Right atrium auricular region (tissue), 2 donors: ENCODE results near the gene ANKMY2. TPM values are rescaled to one million over a fixed set of nuclear protein-coding genes. Genes with fewer than 3 reads are reported as not detected.
A peak's percentile ranks its signal among the peaks of the same experiment; 100 is the strongest.

ENCODE experiments used
- DNase-seq: peaks from one replicate; pipeline ENCODE4 v3.0.0-alpha.2; 2019; ENCODE audit warnings: low spot score
- H3K27ac ChIP-seq, 2 donors: fragments of 200-600 bp; sonication (generic); 1 replicate in 1 of 2; 2 replicates in 1 of 2; pipeline ENCODE4 v1.5.1; 2016 to 2019
- H3K27me3 ChIP-seq, 2 donors: fragments of 200-600 bp; sonication (generic); one replicate each; pipeline versions ENCODE4 v1.5.1 to v1.6.0; 2017 to 2019
- H3K36me3 ChIP-seq: fragments of 200-600 bp; sonication (generic); one replicate; pipeline ENCODE4 v1.5.1; 2016
- H3K4me1 ChIP-seq, 2 donors: fragments of 200-600 bp; sonication (generic); one replicate each; pipeline versions ENCODE4 v1.5.1 to v1.6.0; 2017 to 2019
- H3K4me3 ChIP-seq, 2 donors: fragments of 200-600 bp; sonication (generic); 1 replicate in 1 of 2; 2 replicates in 1 of 2; pipeline ENCODE4 v1.5.1; 2017 to 2019; ENCODE audit warnings: mild to moderate bottlenecking in 1 of 2, moderate library complexity in 1 of 2
- H3K9me3 ChIP-seq, 2 donors: fragments of 200-600 bp; sonication (generic); one replicate each; pipeline ENCODE4 v1.5.1; 2019
- total RNA-seq, 2 donors: library from RNA; depleted of rRNA; stranded (reverse); fragments of >200 nt; gene quantifications; one replicate each; pipeline ENCODE4 v1.1.0, GENCODE V29; 2016
- TF ChIP-seq, protein P1 (sequence below), 2 donors: fragments of 200-600 bp; sonication (generic); IDR thresholded peaks; one replicate each; pipeline ENCODE4 v1.5.1; 2019; ENCODE audit warnings: antibody characterized with exemption in 2 of 2

ANKMY2 gene
- total RNA-seq, 2 donors from 2014 or later, result 20.8 to 33.7 TPM

DNA sequence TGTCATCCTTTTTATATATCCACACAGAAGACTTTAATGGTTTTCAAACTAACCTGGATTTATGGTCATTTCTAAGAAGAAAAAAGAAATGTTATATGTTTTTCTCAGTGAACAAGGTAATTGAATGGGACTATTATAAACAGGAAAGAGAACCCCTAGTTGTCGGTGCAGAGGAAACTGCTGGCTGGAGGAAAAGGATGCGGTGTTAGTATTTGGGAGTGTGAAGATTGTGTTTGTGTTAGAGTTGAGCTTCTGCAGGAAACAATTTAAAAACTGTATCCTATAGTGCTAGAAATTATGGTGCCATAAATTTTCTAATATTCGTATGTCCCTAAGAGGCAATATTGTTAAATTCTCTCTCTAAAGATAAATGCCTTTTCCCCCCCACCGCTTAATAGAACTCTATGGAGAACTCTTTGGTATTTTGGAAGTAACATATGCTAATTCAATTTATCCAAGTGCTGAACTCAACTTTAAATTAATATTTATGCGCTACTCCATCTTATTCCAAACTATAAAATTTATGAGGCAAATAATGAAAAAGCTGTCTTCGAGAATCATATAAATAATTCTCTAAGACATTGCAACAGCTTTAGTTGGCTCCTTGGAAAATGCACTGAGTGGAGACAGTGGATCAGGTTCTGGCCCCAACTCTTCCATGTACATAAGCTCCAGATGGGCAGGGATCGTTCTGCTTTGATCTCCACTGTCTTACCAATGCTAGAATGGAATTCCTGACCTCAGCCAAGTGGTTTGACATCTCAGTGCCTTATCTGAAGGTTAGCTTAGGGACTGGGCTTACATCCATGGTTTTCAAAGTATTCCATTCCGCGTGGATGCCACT is 6.1 kb upstream of the ANKMY2 start:
- Histone ChIP-seq H3K27me3 (no peaks in the 10 kb centered on the region), H3K36me3 (no peaks in the 10 kb centered on the region), H3K9me3 (no peaks in the 10 kb centered on the region), H3K27ac (peak overlapping the region; percentile 50 to 61), H3K4me1 (peaks cover 0 to 58% of the 10 kb centered on the region in 2 donors), H3K4me3 (no peak overlapping the region)
- DNase-seq, result no peak
- TF ChIP-seq, protein P1, sequence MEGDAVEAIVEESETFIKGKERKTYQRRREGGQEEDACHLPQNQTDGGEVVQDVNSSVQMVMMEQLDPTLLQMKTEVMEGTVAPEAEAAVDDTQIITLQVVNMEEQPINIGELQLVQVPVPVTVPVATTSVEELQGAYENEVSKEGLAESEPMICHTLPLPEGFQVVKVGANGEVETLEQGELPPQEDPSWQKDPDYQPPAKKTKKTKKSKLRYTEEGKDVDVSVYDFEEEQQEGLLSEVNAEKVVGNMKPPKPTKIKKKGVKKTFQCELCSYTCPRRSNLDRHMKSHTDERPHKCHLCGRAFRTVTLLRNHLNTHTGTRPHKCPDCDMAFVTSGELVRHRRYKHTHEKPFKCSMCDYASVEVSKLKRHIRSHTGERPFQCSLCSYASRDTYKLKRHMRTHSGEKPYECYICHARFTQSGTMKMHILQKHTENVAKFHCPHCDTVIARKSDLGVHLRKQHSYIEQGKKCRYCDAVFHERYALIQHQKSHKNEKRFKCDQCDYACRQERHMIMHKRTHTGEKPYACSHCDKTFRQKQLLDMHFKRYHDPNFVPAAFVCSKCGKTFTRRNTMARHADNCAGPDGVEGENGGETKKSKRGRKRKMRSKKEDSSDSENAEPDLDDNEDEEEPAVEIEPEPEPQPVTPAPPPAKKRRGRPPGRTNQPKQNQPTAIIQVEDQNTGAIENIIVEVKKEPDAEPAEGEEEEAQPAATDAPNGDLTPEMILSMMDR (IDR thresholded peaks at IDR 0.05), result no peak

DNA sequence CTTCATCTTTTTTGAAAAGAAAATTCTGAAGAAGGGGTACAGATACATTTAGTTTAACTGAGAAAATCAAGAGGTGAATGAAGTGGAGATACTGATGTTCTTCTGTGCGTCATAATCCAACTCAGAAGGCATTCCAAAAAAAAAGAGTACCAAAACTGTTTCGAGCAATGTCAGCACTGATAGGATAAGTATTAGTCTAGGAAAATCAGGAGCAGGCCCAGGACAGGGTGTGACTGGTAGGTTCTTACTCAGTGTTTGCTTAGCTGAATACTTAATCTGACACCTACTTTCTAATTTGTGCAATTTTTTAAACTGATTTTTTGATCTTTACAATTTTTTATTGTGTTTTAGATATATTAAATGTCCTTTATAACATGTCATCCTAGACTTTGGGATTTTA is 4.7 kb upstream of the ANKMY2 start:
- peak overlapping the region in 1 of 2 donors; percentile 61 for H3K27ac ChIP-seq
- peaks cover 0 to 54% of the 10 kb centered on the region in 2 donors for H3K4me1 ChIP-seq

DNA sequence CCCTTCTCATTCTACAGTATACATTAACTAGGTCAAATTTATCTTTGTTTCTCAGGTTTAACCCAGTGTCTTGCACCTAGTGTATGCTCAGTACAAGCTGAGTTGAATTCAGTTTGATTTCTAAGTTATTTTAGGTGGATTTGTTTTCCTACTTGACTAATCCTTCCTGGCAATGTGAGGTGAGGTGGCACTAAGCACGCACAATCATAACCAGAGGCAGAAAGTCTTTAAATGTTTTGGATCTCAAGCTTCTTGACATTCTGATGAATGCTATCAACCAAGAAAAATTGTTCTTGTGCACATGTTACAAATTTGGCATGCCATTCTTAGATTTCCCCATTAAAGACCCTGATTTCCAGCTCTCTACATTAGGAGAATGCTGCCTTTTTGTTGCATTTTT is 3.6 kb upstream of the ANKMY2 start:
- H3K36me3 ChIP-seq, result no peaks in the 10 kb centered on the region
- no peak for DNase-seq
- TF ChIP-seq, protein P1 (IDR thresholded peaks at IDR 0.05), result no peak
- H3K4me1 ChIP-seq, result peaks cover 0 to 58% of the 10 kb centered on the region in 2 donors
- H3K4me3 ChIP-seq, result no peak overlapping the region
- H3K27ac ChIP-seq, result peak overlapping the region; percentile 27 to 53
- H3K9me3 ChIP-seq, result no peaks in the 10 kb centered on the region
- no peaks in the 10 kb centered on the region for H3K27me3 ChIP-seq

More for the DNA sequence above, 4.7 kb upstream of the ANKMY2 start:
- Histone ChIP-seq H3K4me3 (no peak overlapping the region), H3K36me3 (no peaks in the 10 kb centered on the region), H3K9me3 (no peaks in the 10 kb centered on the region), H3K27me3 (no peaks in the 10 kb centered on the region)
- DNase-seq, result no peak
- TF ChIP-seq, protein P1 (IDR thresholded peaks at IDR 0.05), result no peak

DNA sequence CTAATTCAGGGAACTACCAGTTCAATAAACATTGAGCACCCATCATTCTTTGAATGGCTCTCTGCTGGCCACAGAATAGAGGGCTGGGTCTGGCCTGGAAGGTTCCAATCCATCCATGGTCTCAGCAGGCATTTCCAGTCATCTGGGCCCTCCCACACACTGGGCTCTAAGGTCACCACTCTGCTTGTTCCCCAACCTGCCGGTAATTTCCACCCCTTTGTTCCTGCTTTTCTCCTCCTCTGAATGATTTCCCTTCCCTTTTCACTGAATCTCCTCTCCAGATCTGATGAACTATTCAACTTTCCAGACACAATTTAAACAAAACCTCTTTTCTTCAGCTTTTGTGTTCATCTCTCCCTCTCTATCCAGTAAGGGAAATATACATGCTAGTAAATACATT is 3.0 kb upstream of the ANKMY2 start:
- peaks cover 0 to 65% of the 10 kb centered on the region in 2 donors for H3K4me1 ChIP-seq
- DNase-seq, result no peak

DNA sequence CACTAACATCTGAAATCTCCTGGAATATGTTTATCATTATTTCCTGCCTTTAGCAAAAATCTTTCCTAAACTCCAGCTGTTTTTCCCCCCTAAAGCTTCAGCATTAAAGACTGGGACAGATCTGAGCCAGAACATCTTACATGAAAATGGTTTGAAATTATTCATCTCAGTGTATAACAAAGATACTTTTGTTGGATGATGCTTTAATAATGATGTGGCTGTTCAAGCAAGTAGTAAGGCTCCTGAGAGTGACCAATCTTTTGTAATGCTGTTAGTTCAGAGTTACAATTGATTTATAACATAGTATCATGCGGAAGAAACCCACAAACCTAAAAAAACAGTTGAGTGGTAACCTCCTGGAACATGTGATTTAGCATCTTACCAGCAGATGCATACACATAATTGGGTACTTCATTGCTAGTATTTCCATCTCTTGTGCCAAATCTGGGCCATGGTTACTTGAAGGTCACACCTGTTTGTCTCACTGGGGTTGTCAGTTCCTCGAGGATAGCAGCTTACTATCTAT is 1.9 kb upstream of the ANKMY2 start:
- no peaks in the 10 kb centered on the region for H3K27me3 ChIP-seq
- H3K27ac ChIP-seq, result peak overlapping the region; percentile 90 to 95
- TF ChIP-seq, protein P1 (IDR thresholded peaks at IDR 0.05), result no peak
- DNase-seq, result no peak
- H3K4me3 ChIP-seq, result peak overlapping the region; percentile 90 to 98
- peaks cover 0 to 67% of the 10 kb centered on the region in 2 donors for H3K4me1 ChIP-seq
- no peaks in the 10 kb centered on the region for H3K36me3 ChIP-seq
- no peaks in the 10 kb centered on the region for H3K9me3 ChIP-seq

More for the DNA sequence above, 3.0 kb upstream of the ANKMY2 start:
- H3K9me3 ChIP-seq, result no peaks in the 10 kb centered on the region
- no peak overlapping the region for H3K4me3 ChIP-seq
- no peaks in the 10 kb centered on the region for H3K27me3 ChIP-seq
- H3K27ac ChIP-seq, result peak overlapping the region in 1 of 2 donors; percentile 53
- TF ChIP-seq, protein P1 (IDR thresholded peaks at IDR 0.05), result no peak
- H3K36me3 ChIP-seq, result no peaks in the 10 kb centered on the region
